ENCODE data around the gene UBE4B. TPM values are rescaled to one million over a fixed set of nuclear protein-coding genes. Genes with fewer than 3 reads are reported as not detected.
A peak's percentile ranks its signal among the peaks of the same experiment; 100 is the strongest.
"Not testable (repeated sequence)": the region's sequence is repeated elsewhere in the genome, so short reads cannot be mapped to it uniquely, and the experiment has no call there.

Gene UBE4B
- total and polyA plus RNA-seq, 9 donors, result 26.3 to 46.9 (median 38.9) TPM

GRCh38 chr1:10068605-10069294 lies 36.0 kb downstream of the UBE4B start:
- Histone ChIP-seq H3K36me3 (no peaks in the 10 kb centered on the region), H3K9me3 (no peaks in the 10 kb centered on the region), H3K27ac (no peak overlapping the region), H3K4me3 (no peak overlapping the region), H3K4me1 (ENCODE audit: insufficient read depth) (peaks cover 12% of the 10 kb centered on the region), H3K27me3 (no peaks in the 10 kb centered on the region)
- DNase-seq, result no peak
- 89 to 90% (median 89%) methylated on average over 6 of the region's 6 CpGs for WGBS, 3 donors
- no peak for TF ChIP-seq EP300 (IDR thresholded peaks at IDR 0.05)
- no peak for TF ChIP-seq POLR2A (IDR thresholded peaks at IDR 0.05)
- intact Hi-C loops (cut with DNase I), result no loop called here

GRCh38 chr1:10070206-10070605 lies 37.4 kb downstream of the UBE4B start:
- Histone ChIP-seq H3K27me3 (no peaks in the 10 kb centered on the region), H3K9me3 (no peaks in the 10 kb centered on the region), H3K4me1 (ENCODE audit: insufficient read depth) (peaks cover 17% of the 10 kb centered on the region), H3K36me3 (no peaks in the 10 kb centered on the region), H3K4me3 (no peak overlapping the region), H3K27ac (no peak overlapping the region)
- no peak for DNase-seq
- no peak for TF ChIP-seq POLR2A (IDR thresholded peaks at IDR 0.05)
- no peak for TF ChIP-seq EP300 (IDR thresholded peaks at IDR 0.05)
- TF ChIP-seq CTCF (IDR thresholded peaks at IDR 0.05), result no peak
- intact Hi-C loops (cut with DNase I), result no loop called here
- 97 to 98% (median 98%) methylated on average over 4 of the region's 4 CpGs for WGBS, 3 donors

GRCh38 chr1:10071640-10072039 lies 38.9 kb downstream of the UBE4B start:
- DNase-seq, result no peak
- TF ChIP-seq POLR2A (IDR thresholded peaks at IDR 0.05), result no peak
- intact Hi-C loops (cut with DNase I), result no loop called here
- Histone ChIP-seq H3K27ac (no peak overlapping the region), H3K27me3 (no peaks in the 10 kb centered on the region), H3K9me3 (no peaks in the 10 kb centered on the region), H3K36me3 (no peaks in the 10 kb centered on the region), H3K4me1 (ENCODE audit: insufficient read depth) (peaks cover 12% of the 10 kb centered on the region), H3K4me3 (no peak overlapping the region)
- 85 to 93% (median 90%) methylated on average over 6 of the region's 6 CpGs for WGBS, 3 donors

GRCh38 chr1:10073371-10073770 lies 40.6 kb downstream of the UBE4B start:
- 93 to 95% (median 95%) methylated on average over 7 of the region's 7 CpGs for WGBS, 3 donors
- H3K27ac ChIP-seq; H3K36me3 ChIP-seq; H3K27me3 ChIP-seq; DNase-seq; H3K4me3 ChIP-seq; H3K9me3 ChIP-seq; H3K4me1 ChIP-seq (ENCODE audit: insufficient read depth); intact Hi-C loops (cut with DNase I): not testable (repeated sequence)

GRCh38 chr1:10074059-10074851 lies 41.5 kb downstream of the UBE4B start:
- H3K9me3 ChIP-seq, result no peaks in the 10 kb centered on the region
- no peak overlapping the region for H3K4me3 ChIP-seq
- no peak for TF ChIP-seq EP300 (IDR thresholded peaks at IDR 0.05)
- TF ChIP-seq CTCF (IDR thresholded peaks at IDR 0.05), result no peak
- no peak for TF ChIP-seq POLR2A (IDR thresholded peaks at IDR 0.05)
- H3K36me3 ChIP-seq, result no peaks in the 10 kb centered on the region
- 30 to 37% (median 33%) methylated on average over 5 of the region's 5 CpGs for WGBS, 3 donors
- H3K4me1 ChIP-seq (ENCODE audit: insufficient read depth), result peaks cover 6% of the 10 kb centered on the region
- H3K27ac ChIP-seq, result no peak overlapping the region
- intact Hi-C loops (cut with DNase I), result no loop called here
- DNase-seq, result peak in 2 of 5 donors; percentile 39 to 45
- H3K27me3 ChIP-seq, result no peaks in the 10 kb centered on the region
